A549 (cell line): Measurements from ENCODE around the gene SELENOI. TPM values are rescaled to one million over a fixed set of nuclear protein-coding genes. Genes with fewer than 3 reads are reported as not detected.
A peak's percentile ranks its signal among the peaks of the same experiment; 100 is the strongest.

ENCODE experiments used
- ATAC-seq, 2 experiments: fragments of 200-7000 bp in 1 of 2; fragments of >200 bp in 1 of 2; cut with Nextera tagmentation in 1 of 2; cut with Tn5 transposase in 1 of 2; 3 replicates each; pipeline versions ENCODE4 v1.8.0 to v1.9.1; 2018 to 2020; ENCODE audit warnings: mild to moderate bottlenecking in 1 of 2, moderate library complexity in 1 of 2
- CTCF ChIA-PET: fragments of 300-600 bp; sonication (Branson Sonifier 250); formaldehyde crosslinking; extraction: SDS; loops from one replicate; lab custom pipeline; 2021; ENCODE audit warnings: antibody characterized with exemption, inconsistent platforms; lab: Yijun Ruan, JAX
- POLR2A ChIA-PET: fragments of 350-600 bp; formaldehyde crosslinking; extraction: SDS; loops from one replicate; lab custom pipeline; 2021; ENCODE audit warnings: antibody characterized with exemption, inconsistent platforms; lab: Yijun Ruan, JAX
- DNase-seq, 2 experiments: peaks; one replicate each; pipeline versions ENCODE4 v3.0.0 to v3.0.0-alpha.2; 2011 to 2016; ENCODE audit warnings: low read depth in 1 of 2, low spot score in 1 of 2
- FAIRE-seq: peaks from 2 replicates; lab custom pipeline; 2011; peaks lifted over from hg19 to GRCh38; lab: Jason Lieb, UNC
- H3K27ac ChIP-seq, 2 experiments: fragments of >200 bp; sonication (Bioruptor Twin); formaldehyde crosslinking; 3 replicates each; pipeline ENCODE4 v1.5.1; 2016 to 2017
- H3K4me1 ChIP-seq: fragments of >200 bp; sonication (Bioruptor Twin); formaldehyde crosslinking; 3 replicates; pipeline ENCODE4 v1.6.1; 2016
- H3K4me2 ChIP-seq: fragments of >200 bp; sonication (Bioruptor Twin); formaldehyde crosslinking; 3 replicates; pipeline ENCODE4 v1.6.1; 2016
- H3K4me3 ChIP-seq: fragments of >200 bp; sonication (Bioruptor Twin); formaldehyde crosslinking; 3 replicates; pipeline ENCODE4 v1.5.1; 2016
- H3K9me3 ChIP-seq: fragments of >200 bp; sonication (Bioruptor Twin); formaldehyde crosslinking; 3 replicates; pipeline ENCODE4 v1.6.1; 2016
- ATOH8 ChIP-seq: fragments of 250-450 bp; sonication (Bioruptor Pico); IDR thresholded peaks from 2 replicates; pipeline ENCODE4 v1.5.0; 2020; ENCODE audit warnings: low read depth, mild to moderate bottlenecking, moderate library complexity
- CBX2 ChIP-seq: fragments of 200-600 bp; sonication (generic); IDR thresholded peaks from 2 replicates; pipeline ENCODE4 v1.6.1; 2016; ENCODE audit warnings: low read depth, mild to moderate bottlenecking, borderline replicate concordance
- CBX8 ChIP-seq: fragments of 200-600 bp; sonication (generic); IDR thresholded peaks from 2 replicates; pipeline ENCODE4 v1.6.1; 2016
- CHD4 ChIP-seq: fragments of 200-600 bp; sonication (generic); IDR thresholded peaks from 2 replicates; pipeline ENCODE4 v1.6.1; 2016; ENCODE audit warnings: antibody characterized with exemption, mild to moderate bottlenecking, borderline replicate concordance
- CTCF ChIP-seq: fragments of >200 bp; sonication (Bioruptor Twin); formaldehyde crosslinking; IDR thresholded peaks from 3 replicates; pipeline ENCODE4 v1.5.1; 2016
- FOXS1 ChIP-seq: fragments of 250-450 bp; sonication (Bioruptor Pico); IDR thresholded peaks from 2 replicates; pipeline ENCODE4 v1.5.0; 2020; ENCODE audit warnings: mild to moderate bottlenecking, moderate library complexity
- HDAC2 ChIP-seq: fragments of 200-600 bp; sonication (generic); IDR thresholded peaks from 2 replicates; pipeline ENCODE4 v1.6.1; 2016
- HES2 ChIP-seq: fragments of >200 bp; sonication (Bioruptor Twin); formaldehyde crosslinking; IDR thresholded peaks from 2 replicates; pipeline ENCODE4 v1.6.1; 2016
- HEYL ChIP-seq: fragments of 250-450 bp; sonication (Bioruptor Pico); IDR thresholded peaks from 2 replicates; pipeline ENCODE4 v1.8.0; 2021; ENCODE audit warnings: mild to moderate bottlenecking, moderate library complexity
- HOXA7 ChIP-seq: fragments of 250-450 bp; sonication (Bioruptor Pico); IDR thresholded peaks from 2 replicates; pipeline ENCODE4 v1.5.0; 2020; ENCODE audit warnings: mild to moderate bottlenecking, moderate library complexity
- HOXB13 ChIP-seq: fragments of 250-450 bp; sonication (Bioruptor Pico); IDR thresholded peaks from 2 replicates; pipeline ENCODE4 v1.5.0; 2020; ENCODE audit warnings: low read depth, mild to moderate bottlenecking, moderate library complexity
- HOXB5 ChIP-seq: fragments of 250-450 bp; sonication (Bioruptor Pico); IDR thresholded peaks from 2 replicates; pipeline ENCODE4 v1.5.0; 2020; ENCODE audit warnings: mild to moderate bottlenecking, moderate library complexity
- JUN ChIP-seq, 2 experiments: fragments of >200 bp; sonication (Bioruptor Twin); formaldehyde crosslinking; IDR thresholded peaks; 2 replicates in 1 of 2; 3 replicates in 1 of 2; pipeline ENCODE4 v1.6.1; 2016 to 2017
- JUNB ChIP-seq: fragments of >200 bp; sonication (Bioruptor Twin); formaldehyde crosslinking; IDR thresholded peaks from 2 replicates; pipeline ENCODE4 v1.6.1; 2016
- KDM5A ChIP-seq: fragments of 200-600 bp; sonication (generic); IDR thresholded peaks from 2 replicates; pipeline ENCODE4 v1.6.1; 2016; ENCODE audit warnings: antibody characterized with exemption, mild to moderate bottlenecking
- MAX ChIP-seq: IDR thresholded peaks from 2 replicates; pipeline ENCODE4 v1.6.1; 2012
- MAZ ChIP-seq: fragments of 150-350 bp; IDR thresholded peaks from 2 replicates; pipeline ENCODE4 v1.6.1; 2014; ENCODE audit warnings: antibody characterized with exemption, low read depth, low read length, borderline replicate concordance
- NFE2L2 ChIP-seq: fragments of 150-350 bp; conservative IDR thresholded peaks from 2 replicates; pipeline ENCODE4 v1.6.1; 2014; ENCODE audit warnings: low read length
- NPAS2 ChIP-seq: fragments of 250-450 bp; sonication (Bioruptor Pico); IDR thresholded peaks from 2 replicates; pipeline ENCODE4 v1.8.0; 2022; ENCODE audit warnings: mild to moderate bottlenecking, moderate library complexity, borderline replicate concordance
- PBX3 ChIP-seq: IDR thresholded peaks from 2 replicates; pipeline ENCODE4 v1.6.1; 2012
- POLR2AphosphoS2 ChIP-seq: conservative IDR thresholded peaks from 2 replicates; pipeline ENCODE4 v1.6.1; 2012; ENCODE audit warnings: low read length, improper control_type of control experiment, inconsistent platforms
- RAD21 ChIP-seq, 2 experiments: fragments of >200 bp in 1 of 2; sonication (Bioruptor Twin) in 1 of 2; formaldehyde crosslinking in 1 of 2; IDR thresholded peaks in 1 of 2; conservative IDR thresholded peaks in 1 of 2; 2 replicates in 1 of 2; 3 replicates in 1 of 2; pipeline ENCODE4 v1.6.1; 2012 to 2018; ENCODE audit warnings: inconsistent platforms in 1 of 2
- RARB ChIP-seq: fragments of 250-450 bp; sonication (Bioruptor Pico); IDR thresholded peaks from 2 replicates; pipeline ENCODE4 v1.8.0; 2021; ENCODE audit warnings: mild to moderate bottlenecking, moderate library complexity
- REST ChIP-seq: fragments of 200-600 bp; sonication (generic); IDR thresholded peaks from 2 replicates; pipeline ENCODE4 v1.6.1; 2016; ENCODE audit warnings: antibody characterized with exemption, mild to moderate bottlenecking, moderate library complexity
- SMC3 ChIP-seq: fragments of >200 bp; sonication (Bioruptor Twin); formaldehyde crosslinking; IDR thresholded peaks from 3 replicates; pipeline ENCODE4 v1.6.1; 2018; ENCODE audit warnings: inconsistent platforms
- TFCP2L1 ChIP-seq: fragments of 250-450 bp; sonication (Bioruptor Pico); IDR thresholded peaks from 2 replicates; pipeline ENCODE4 v1.5.0; 2021; ENCODE audit warnings: mild to moderate bottlenecking
- ZFP36 ChIP-seq: fragments of 450-650 bp; IDR thresholded peaks from 2 replicates; pipeline ENCODE4 v1.6.1; 2014; ENCODE audit warnings: borderline replicate concordance; ENCODE audit not compliant: partially characterized antibody
- WGBS: methylation state at CpG from one replicate; pipeline ENCODE4 v1.1.6; 2017; ENCODE audit errors: missing lambda C conversion rate; 5-methylcytosine and 5-hydroxymethylcytosine counted together
- polyA plus RNA-seq, 4 experiments: library from polyadenylated mRNA; depleted of rRNA in 3 of 4; stranded (reverse); fragments of >200 nt; fragmentation: RNase III in 1 of 4; extraction: RNeasy Plus Mini Kit Qiagen cat#74134 plus additional on column Dnase treatment in 1 of 4; gene quantifications; 2 replicates in 3 of 4; 3 replicates in 1 of 4; pipeline ENCODE4 v1.2.3, GENCODE V29; 2011 to 2017

Gene SELENOI
- polyA plus RNA-seq, 2 of the 4 experiments (the other 2 are of a cell fraction): 18.2 to 38.7 TPM

- Histone ChIP-seq H3K4me2 (no peak overlapping the region), H3K9me3 (no peaks in the 10 kb centered on the region), H3K27ac (no peak overlapping the region), H3K4me1 (no peaks in the 10 kb centered on the region), H3K4me3 (no peak overlapping the region)
- CTCF ChIA-PET: interaction anchor here (0.6 to 14.5 kb wide), 10 partner anchors 10 to 487 kb away, joined by 3 to 156 read pairs (median 4); no protein-coding TSS in a partner anchor
- TF ChIP-seq JUN (IDR thresholded peaks at IDR 0.05) (no peak), MAZ (no peak), CTCF (peak; percentile 44), NFE2L2 (no peak), CBX2 (no peak), HDAC2 (no peak), NPAS2 (CRISPR knock-in tag) (no peak), SMC3 (peak; percentile 56), JUNB (no peak), CBX8 (no peak), HES2 (no peak), KDM5A (no peak), ATOH8 (no peak), HOXB5 (no peak), RARB (CRISPR knock-in tag) (no peak), POLR2AphosphoS2 (no peak), HOXA7 (CRISPR knock-in tag) (no peak), CHD4 (no peak), HEYL (no peak), HOXB13 (CRISPR knock-in tag) (no peak), ZFP36 (no peak), TFCP2L1 (CRISPR knock-in tag) (no peak), PBX3 (no peak), RAD21 (conservative IDR thresholded peaks at IDR 0.05 in 1 of 2, IDR thresholded peaks at IDR 0.05 in 1 of 2) (peak; percentile 46 to 60; a peak in 3 of 5 replicates), FOXS1 (CRISPR knock-in tag) (no peak), MAX (no peak), REST (no peak)
- ATAC-seq (peak; percentile 48 to 73), DNase-seq (peak; percentile 35 to 64), FAIRE-seq (no peak)
- POLR2A ChIA-PET: no interaction called here
- WGBS: 15% methylated on average over 2 of the region's 2 CpGs
These were observed 29.9 kb upstream of the SELENOI start for GRCh38 chr2:26316041-26316440.
